ENCODE data around the gene ACTC1. TPM values are rescaled to one million over a fixed set of nuclear protein-coding genes. Genes with fewer than 3 reads are reported as not detected.

The ACTC1 gene
- polyA plus RNA-seq, 1 donor from 2014 or later = not detected

DNA sequence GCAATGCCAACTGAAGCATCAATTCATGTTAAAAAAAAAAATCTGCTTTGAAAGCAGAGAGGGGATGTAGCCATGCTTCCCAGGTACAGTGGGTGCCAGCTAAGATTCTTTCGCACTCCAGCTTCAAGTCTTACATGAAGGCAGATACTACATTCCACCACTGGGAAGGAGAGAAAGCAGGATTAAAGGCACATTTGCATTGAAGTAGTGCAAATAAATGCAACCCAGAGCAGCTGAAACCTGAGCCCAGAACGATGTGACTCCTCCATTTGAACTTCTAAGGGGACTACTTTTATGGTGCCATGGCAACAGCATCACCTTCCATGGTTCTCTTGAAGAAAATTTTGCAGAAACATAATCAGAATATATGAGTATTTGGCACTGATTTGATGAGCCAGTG is 21.4 kb downstream of the ACTC1 start:
- H4K20me1 ChIP-seq (ENCODE audit: insufficient read depth) = no peaks in the 10 kb centered on the region
- H3K27me3 ChIP-seq (ENCODE audit: insufficient read depth, low read depth, low read length) = no peaks in the 10 kb centered on the region
- no peaks in the 10 kb centered on the region for H3K9me2 ChIP-seq (ENCODE audit: insufficient read depth, low read length)
- no peak overlapping the region for H3K4me2 ChIP-seq (ENCODE audit: low read length)
- no peak overlapping the region for H3K9ac ChIP-seq (ENCODE audit: low read length)
- no peak overlapping the region for H2AFZ ChIP-seq (ENCODE audit: low read depth, low read length)
- TF ChIP-seq RAD21 (conservative IDR thresholded peaks at IDR 0.05) (no peak), POLR2AphosphoS5 (IDR thresholded peaks at IDR 0.05) (no peak), TAF1 (IDR thresholded peaks at IDR 0.05; ENCODE audit: low read depth) (no peak), MXI1 (conservative IDR thresholded peaks at IDR 0.05; ENCODE audit: poor library complexity, severe bottlenecking) (no peak), SMC3 (conservative IDR thresholded peaks at IDR 0.05; ENCODE audit: poor library complexity) (no peak), EZH2 (IDR thresholded peaks at IDR 0.05; ENCODE audit: borderline replicate concordance, insufficient read depth, low read length, poor library complexity, severe bottlenecking) (no peak), EP300 (conservative IDR thresholded peaks at IDR 0.05; ENCODE audit: poor library complexity, severe bottlenecking) (no peak)
- TF ChIP-seq, protein P1, sequence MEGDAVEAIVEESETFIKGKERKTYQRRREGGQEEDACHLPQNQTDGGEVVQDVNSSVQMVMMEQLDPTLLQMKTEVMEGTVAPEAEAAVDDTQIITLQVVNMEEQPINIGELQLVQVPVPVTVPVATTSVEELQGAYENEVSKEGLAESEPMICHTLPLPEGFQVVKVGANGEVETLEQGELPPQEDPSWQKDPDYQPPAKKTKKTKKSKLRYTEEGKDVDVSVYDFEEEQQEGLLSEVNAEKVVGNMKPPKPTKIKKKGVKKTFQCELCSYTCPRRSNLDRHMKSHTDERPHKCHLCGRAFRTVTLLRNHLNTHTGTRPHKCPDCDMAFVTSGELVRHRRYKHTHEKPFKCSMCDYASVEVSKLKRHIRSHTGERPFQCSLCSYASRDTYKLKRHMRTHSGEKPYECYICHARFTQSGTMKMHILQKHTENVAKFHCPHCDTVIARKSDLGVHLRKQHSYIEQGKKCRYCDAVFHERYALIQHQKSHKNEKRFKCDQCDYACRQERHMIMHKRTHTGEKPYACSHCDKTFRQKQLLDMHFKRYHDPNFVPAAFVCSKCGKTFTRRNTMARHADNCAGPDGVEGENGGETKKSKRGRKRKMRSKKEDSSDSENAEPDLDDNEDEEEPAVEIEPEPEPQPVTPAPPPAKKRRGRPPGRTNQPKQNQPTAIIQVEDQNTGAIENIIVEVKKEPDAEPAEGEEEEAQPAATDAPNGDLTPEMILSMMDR (IDR thresholded peaks at IDR 0.05; ENCODE audit: poor library complexity, severe bottlenecking) = no peak
- TF ChIP-seq, protein P2, sequence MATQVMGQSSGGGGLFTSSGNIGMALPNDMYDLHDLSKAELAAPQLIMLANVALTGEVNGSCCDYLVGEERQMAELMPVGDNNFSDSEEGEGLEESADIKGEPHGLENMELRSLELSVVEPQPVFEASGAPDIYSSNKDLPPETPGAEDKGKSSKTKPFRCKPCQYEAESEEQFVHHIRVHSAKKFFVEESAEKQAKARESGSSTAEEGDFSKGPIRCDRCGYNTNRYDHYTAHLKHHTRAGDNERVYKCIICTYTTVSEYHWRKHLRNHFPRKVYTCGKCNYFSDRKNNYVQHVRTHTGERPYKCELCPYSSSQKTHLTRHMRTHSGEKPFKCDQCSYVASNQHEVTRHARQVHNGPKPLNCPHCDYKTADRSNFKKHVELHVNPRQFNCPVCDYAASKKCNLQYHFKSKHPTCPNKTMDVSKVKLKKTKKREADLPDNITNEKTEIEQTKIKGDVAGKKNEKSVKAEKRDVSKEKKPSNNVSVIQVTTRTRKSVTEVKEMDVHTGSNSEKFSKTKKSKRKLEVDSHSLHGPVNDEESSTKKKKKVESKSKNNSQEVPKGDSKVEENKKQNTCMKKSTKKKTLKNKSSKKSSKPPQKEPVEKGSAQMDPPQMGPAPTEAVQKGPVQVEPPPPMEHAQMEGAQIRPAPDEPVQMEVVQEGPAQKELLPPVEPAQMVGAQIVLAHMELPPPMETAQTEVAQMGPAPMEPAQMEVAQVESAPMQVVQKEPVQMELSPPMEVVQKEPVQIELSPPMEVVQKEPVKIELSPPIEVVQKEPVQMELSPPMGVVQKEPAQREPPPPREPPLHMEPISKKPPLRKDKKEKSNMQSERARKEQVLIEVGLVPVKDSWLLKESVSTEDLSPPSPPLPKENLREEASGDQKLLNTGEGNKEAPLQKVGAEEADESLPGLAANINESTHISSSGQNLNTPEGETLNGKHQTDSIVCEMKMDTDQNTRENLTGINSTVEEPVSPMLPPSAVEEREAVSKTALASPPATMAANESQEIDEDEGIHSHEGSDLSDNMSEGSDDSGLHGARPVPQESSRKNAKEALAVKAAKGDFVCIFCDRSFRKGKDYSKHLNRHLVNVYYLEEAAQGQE (IDR thresholded peaks at IDR 0.05; ENCODE audit: borderline replicate concordance) = no peak
- no peaks in the 10 kb centered on the region for H3K79me2 ChIP-seq (replicated peaks; ENCODE audit: insufficient read depth, low read length)
- no peak overlapping the region for H3K4me3 ChIP-seq (ENCODE audit: low read length)
- H3K27ac ChIP-seq (ENCODE audit: low read length) = no peak overlapping the region
- no peaks in the 10 kb centered on the region for H3F3A ChIP-seq (ENCODE audit: insufficient read depth, low read length, poor library complexity, severe bottlenecking)
- no peaks in the 10 kb centered on the region for H3K9me3 ChIP-seq (ENCODE audit: low read length)
- H3K36me3 ChIP-seq (ENCODE audit: insufficient read depth, low read length) = no peaks in the 10 kb centered on the region

DNA sequence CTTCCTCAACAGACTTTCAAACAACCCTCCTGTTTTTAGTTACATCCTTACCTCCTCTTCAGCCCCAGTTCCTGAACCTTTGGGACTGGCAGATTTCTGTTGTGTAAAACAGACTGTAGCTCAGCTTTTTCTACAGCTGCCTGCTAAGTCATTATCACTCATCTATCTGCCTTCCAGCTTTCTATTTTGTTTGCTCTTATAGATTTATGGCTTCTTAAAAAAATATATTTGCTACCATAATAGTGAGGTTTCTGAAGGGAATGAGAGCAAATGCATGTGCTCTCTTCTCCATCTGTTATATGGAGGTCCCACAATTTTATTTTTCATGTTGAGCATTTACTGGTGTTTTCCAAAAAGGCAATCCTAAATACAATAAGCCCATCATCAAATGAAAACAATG is 22.3 kb downstream of the ACTC1 start:
- no peak overlapping the region for H3K4me3 ChIP-seq (ENCODE audit: low read length)
- TF ChIP-seq MXI1 (conservative IDR thresholded peaks at IDR 0.05; ENCODE audit: poor library complexity, severe bottlenecking) (no peak), TAF1 (IDR thresholded peaks at IDR 0.05; ENCODE audit: low read depth) (no peak), POLR2AphosphoS5 (IDR thresholded peaks at IDR 0.05) (no peak), SMC3 (conservative IDR thresholded peaks at IDR 0.05; ENCODE audit: poor library complexity) (no peak), RAD21 (conservative IDR thresholded peaks at IDR 0.05) (no peak)
- TF ChIP-seq, protein P2 (IDR thresholded peaks at IDR 0.05; ENCODE audit: borderline replicate concordance) = no peak
- no peaks in the 10 kb centered on the region for H3F3A ChIP-seq (ENCODE audit: insufficient read depth, low read length, poor library complexity, severe bottlenecking)
- H4K20me1 ChIP-seq (ENCODE audit: insufficient read depth) = no peaks in the 10 kb centered on the region
- H3K9me2 ChIP-seq (ENCODE audit: insufficient read depth, low read length) = no peaks in the 10 kb centered on the region
- no peak overlapping the region for H3K27ac ChIP-seq (ENCODE audit: low read length)
- H3K36me3 ChIP-seq (ENCODE audit: insufficient read depth, low read length) = no peaks in the 10 kb centered on the region
- H3K4me2 ChIP-seq (ENCODE audit: low read length) = no peak overlapping the region
- no peaks in the 10 kb centered on the region for H3K9me3 ChIP-seq (ENCODE audit: low read length)
- no peak overlapping the region for H3K9ac ChIP-seq (ENCODE audit: low read length)
- H3K27me3 ChIP-seq (ENCODE audit: insufficient read depth, low read depth, low read length) = no peaks in the 10 kb centered on the region
- no peaks in the 10 kb centered on the region for H3K79me2 ChIP-seq (replicated peaks; ENCODE audit: insufficient read depth, low read length)
- no peak overlapping the region for H2AFZ ChIP-seq (ENCODE audit: low read depth, low read length)
